ENCODE data around the gene EMC9.

Gene EMC9

DNA sequence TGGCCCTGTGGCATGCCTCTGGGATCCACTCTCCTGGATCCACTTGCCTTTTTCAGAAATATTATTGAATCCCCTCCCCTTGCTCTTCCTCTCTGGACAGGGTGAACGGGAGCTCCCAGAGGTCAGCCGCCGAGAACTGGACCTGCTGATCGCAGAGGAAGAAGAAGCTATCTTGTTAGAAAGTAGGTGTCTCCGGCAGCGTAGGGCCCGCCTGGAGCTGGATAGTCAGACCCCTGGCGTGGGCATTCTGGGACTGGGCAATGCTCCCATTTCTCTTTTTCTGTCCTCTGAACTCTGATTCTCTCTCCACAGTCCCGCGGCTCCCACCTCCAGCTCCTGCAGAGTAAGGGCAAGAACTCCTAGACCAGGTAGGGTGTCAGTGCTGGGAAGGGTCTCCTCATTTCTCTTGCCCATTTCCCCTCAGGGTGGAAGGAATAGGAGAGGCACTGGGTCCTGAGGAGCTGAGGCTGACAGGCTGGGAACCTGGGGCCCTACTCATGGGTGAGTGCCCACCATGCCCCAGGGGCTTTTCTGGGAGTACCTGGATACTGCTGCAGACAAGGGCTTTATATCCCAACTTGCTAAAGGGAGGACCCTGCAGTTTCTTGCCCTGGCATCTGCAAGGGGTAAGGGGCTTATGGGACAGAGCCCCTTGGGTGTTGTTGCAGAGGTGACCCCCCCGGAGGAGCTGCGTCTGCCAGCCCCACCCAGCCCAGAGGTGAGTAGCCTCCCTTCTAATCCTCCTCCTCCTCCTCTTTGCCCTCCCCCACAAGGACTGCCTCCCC lies 35.8 kb upstream of the EMC9 start:
- no peak for DNase-seq (ENCODE audit: low read depth in 2 of 2)

DNA sequence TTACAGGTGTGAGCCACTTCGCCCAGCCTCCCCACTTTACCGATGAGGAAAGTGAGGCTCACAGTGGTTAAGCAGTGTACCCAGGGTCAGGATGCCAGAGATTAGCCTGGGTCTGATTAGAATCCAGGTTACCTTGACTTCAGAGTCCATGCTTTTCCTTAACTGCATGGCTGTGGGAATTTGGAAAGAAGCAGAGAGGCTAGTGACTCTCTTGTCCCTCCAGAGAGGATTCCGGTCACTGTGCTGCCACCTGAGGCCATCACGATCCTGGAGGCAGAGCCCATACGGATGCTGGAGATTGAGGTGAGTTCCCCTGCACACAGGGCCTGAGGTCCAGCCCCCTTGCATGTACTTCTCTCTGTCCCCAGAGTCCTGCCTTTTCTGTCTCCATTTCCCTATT lies 35.2 kb upstream of the EMC9 start:
- DNase-seq (ENCODE audit: low read depth in 2 of 2) = no peak

DNA sequence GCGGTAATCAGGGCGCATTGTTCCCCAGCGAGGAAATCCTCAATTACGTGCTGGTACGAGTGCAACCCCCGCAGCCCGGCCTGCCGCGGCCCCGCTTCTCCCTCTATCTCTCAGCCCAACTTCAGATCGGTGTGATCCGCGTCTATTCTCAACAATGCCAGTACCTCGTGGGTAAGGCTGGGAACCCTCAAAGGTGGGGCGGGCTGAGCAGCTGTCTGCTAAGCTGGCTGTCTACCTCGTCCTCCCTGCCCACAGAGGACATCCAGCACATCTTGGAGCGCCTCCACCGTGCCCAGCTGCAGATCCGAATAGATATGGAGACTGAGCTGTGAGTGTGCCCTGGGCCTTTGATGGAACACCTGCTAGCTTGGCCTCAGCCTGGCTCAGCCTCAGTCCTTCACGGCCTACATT lies 31.5 kb upstream of the EMC9 start:
- no peak for DNase-seq (ENCODE audit: low read depth in 2 of 2)

DNA sequence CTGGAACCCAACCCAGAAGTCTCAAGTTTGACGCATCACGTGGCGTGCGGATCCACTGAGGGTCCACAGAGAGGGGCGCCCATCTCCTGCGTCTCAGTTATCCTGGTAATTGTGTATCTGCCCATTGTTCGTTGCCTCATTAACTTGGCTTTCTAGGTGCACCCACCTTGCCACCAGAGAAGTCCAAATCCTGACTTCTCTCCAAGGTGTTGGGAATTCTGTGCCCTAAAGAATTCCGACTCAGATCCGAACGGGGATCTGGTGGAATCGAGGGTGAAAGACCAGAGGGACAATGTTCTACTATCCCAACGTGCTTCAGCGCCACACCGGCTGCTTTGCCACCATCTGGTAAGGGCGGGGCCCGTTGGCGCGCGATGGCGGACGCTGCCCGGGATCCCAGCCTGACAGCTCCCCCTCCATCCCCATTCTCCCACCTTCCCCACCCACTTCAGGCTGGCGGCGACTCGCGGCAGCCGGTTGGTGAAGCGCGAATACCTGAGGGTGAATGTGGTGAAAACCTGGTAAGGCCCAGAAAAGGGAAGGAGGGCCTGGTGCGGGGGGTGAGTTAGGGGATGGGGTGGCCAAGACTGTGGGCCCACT lies 31.0 kb upstream of the EMC9 start:
- DNase-seq (ENCODE audit: low read depth in 2 of 2) = no peak

DNA sequence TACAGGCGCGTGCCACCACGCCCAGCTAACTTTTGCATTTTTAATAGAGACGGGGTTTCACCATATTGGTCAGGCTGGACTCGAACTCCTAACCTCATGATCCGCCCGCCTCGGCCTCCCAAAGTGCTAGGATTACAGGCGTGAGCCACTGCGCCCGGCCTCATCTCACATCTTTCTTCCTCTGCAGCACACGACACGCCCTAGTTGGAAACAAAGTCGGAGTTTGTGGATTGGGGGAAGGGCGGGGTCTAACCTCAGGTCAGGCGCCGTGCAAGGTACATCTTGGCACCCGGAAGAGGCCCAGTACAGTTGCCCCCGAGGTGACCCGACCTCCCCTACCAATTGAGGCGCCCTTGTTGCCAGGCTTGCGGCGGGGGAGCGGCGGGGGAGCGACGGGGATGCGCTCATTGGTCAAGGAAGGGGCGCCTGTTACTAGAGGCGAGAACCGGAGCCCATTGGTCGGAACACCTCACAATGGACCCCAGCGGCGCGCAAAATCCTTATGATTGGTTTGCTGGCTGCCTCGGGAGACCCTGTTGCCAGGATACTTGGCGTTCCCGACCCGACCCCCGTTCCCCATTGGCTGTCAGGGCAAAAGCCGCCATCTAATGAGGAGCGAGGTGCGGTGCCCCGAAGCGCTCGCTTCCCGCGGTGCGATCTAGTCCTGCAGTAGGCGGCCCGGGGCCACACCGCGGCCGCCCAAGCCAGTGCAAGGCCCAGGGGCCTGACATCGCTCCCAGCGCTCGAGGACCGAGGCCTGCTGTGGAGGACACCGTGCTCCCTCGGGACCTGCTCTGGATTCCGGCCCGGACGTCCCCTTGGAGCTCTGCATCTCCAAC lies 30.2 kb upstream of the EMC9 start, which contains the start of gene REC8:
Gene REC8, plus strand, starts transcription at position 659 of the 839 bp plus-strand sequence. CDS start 473 bp downstream, outside the sequence.
- peak; percentile 70 to 73 for DNase-seq (ENCODE audit: low read depth in 2 of 2)

DNA sequence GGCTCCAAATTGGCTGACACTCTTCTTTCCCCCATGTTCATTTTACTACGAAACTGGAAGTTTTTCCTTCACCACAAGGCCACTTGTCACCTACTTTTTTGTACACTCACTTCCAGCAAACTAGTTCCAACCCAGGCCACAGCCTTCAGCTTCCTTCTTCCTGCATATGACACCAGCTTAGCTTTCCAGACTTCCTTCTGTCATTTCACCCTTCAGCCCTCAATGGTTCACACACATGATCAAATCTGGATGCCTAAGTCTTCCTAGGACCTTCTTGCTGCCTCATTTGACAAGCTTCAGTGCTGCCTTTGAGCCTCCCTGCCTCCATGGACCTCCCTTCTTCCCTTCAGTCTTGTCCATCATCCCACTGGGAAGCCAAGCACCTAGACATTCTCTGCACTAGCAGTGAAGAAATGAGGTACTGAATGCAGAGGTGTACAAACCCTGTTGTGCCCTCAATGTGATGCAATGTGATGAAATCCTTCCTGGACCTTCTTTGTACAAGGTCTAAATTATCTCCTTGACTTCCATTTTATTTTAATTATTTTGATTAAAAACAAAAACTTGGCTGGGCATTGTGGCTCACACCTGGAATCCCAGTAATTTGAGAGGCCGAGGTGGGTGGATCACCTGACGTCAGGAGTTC lies 26.2 kb upstream of the EMC9 start:
- no peak for DNase-seq (ENCODE audit: low read depth in 2 of 2)

DNA sequence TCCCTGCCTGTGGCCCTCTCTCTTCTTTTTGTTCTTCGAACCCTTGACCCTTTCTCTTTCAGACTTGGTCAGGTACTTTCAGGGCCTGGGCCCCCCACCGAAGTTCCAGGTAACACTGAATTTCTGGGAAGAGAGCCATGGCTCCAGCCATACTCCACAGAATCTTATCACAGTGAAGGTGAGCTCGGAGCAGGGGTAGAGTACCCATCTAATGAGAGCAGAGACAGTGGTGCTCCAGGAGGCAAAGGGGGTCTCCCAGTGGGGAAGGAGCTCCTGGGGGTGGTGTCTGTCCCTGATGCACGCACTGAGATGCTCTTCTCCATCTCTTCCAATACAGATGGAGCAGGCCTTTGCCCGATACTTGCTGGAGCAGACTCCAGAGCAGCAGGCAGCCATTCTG lies 24.4 kb upstream of the EMC9 start:
- DNase-seq (ENCODE audit: low read depth in 2 of 2) = no peak

DNA sequence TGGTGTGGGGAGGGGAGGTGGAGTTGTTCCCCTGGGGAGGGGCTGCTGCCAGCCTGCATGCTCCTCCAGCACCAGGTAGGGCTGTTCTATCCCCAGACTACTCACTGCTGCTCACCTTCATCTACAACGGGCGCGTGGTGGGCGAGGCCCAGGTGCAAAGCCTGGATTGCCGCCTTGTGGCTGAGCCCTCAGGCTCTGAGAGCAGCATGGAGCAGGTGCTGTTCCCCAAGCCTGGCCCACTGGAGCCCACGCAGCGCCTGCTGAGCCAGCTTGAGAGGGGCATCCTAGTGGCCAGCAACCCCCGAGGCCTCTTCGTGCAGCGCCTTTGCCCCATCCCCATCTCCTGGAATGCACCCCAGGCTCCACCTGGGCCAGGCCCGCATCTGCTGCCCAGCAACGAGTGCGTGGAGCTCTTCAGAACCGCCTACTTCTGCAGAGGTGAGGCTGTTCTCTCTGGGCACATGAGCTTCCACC lies 23.2 kb upstream of the EMC9 start:
- no peak for DNase-seq (ENCODE audit: low read depth in 2 of 2)

DNA sequence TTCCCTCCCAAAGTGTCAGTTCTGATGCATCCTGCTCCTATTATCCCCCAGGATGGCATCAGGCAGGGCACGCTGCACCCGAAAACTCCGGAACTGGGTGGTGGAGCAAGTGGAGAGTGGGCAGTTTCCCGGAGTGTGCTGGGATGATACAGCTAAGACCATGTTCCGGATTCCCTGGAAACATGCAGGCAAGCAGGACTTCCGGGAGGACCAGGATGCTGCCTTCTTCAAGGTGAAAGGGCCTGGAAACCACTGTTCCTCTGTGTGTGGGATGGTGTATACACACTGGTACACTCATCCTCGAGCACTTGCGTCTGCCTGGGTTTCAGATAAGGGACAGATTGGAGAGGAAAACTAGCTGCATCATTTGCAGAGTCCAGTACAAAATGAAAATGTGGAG lies 20.7 kb upstream of the EMC9 start:
- DNase-seq (ENCODE audit: low read depth in 2 of 2) = no peak

DNA sequence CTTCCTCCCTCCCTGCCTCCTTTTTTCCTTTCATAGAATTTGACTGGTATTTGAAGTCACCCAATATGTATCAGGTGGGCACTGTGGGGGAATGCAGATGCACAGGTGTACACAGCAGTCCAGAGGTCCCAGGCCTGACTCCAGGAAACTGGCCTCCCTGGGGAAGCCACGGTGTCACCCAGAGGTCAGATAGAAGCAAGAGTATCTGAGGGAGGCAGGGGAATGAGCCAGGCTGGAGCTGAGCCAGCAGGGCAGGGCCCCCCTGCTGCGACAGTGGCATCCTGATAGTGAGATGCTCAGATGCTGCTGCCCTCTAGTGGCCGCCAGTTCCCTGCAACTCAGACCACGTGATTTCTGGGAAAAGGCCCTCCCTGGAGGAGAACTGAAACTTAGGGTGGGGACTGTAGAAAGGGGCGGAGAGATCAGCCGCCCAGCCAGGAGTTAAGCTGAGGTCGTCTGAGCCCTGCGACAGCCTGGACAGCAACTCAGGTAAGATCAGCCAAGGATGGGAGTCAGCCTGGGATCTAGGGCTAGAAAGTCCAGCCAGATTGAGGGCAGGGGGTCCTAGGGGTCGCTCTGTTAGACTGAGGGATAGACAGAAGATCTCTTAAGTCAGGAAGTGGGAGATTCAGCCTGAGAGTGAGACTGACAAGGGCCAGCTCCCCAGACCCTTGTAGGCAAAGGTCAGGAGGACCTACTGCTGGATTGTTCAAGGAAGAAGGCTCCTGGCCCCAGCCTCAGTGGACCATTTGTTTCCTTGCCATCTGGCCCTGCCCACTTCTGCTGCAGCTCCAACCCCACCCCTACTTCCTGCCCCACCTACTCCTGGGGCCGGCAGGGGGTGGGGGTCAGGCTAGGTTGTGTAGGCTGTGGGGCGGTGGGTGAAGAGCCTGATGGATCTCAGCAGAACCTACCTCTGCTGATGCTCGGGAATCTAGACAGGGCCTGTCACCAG lies 19.7 kb upstream of the EMC9 start, which contains the start of gene IRF9:
Gene IRF9, plus strand, starts transcription at position 416 of the 955 bp plus-strand sequence. CDS start 880 bp downstream, outside the sequence.
- peak; percentile 84 to 87 for DNase-seq (ENCODE audit: low read depth in 2 of 2)

DNA sequence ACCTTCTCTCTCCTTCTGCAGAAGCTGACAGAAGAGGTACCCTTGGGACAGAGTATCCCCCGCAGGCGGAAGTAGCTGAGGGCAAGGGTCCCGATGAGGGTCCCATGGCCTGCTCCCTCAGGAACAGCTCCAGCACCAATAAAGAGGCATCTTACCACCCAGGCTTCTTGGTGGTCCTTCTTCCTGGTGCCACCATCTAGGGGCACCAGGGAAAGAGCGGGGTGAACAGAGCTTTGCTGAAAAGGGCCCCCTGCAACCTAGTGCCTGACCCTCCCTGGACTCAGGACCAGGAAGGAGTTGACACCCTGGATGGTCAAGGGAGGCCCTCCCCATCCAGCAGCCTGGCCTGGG lies 19.1 kb upstream of the EMC9 start:
- DNase-seq (ENCODE audit: low read depth in 2 of 2) = no peak

DNA sequence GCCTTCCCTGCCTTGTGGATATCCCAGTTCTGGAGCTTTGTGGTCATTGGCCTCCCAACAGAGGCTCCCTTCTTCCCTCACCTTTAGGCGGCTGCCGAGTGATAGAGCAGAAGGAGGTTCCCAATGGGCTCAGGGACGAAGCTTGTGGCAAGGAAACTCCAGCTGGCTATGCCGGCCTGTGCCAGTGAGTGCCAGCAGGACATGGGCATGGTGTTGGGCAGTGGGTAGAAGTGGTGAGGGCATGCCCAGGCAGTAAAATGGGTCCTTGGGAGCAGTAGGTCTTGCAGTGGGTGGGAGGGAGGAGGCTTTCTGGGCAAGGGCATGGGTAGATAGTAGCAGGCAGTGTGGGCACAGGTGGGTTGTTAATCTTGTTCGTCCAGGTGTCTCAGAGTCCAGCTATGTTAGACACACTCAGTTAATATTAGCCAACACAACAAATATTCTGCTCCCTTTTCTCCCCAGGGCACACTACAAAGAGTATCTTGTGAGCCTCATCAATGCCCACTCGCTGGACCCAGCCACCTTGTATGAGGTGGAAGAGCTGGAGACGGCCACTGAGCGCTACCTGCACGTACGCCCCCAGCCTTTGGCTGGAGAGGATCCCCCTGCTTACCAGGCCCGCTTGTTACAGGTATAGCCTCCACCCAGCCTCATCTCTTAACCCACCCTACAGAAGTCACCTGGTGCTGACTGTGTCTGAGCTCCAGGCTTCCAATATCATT lies 18.5 kb upstream of the EMC9 start:
- no peak for DNase-seq (ENCODE audit: low read depth in 2 of 2)

DNA sequence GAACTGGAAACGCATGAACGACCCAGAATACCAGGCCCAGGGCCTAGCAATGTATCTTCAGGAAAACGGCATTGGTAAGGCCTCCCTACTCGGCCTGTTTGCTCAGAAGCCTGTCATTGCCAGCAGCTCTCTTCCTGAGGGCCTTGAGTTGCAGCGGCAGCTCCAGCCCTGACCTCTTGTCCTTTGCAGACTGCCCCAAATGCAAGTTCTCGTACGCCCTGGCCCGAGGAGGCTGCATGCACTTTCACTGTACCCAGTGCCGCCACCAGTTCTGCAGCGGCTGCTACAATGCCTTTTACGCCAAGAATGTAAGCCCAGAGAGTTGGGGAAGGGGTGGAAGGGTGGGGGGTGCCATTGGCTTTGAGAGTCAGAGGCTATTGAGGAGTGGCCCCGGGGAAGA lies 15.9 kb upstream of the EMC9 start:
- no peak for DNase-seq (ENCODE audit: low read depth in 2 of 2)

DNA sequence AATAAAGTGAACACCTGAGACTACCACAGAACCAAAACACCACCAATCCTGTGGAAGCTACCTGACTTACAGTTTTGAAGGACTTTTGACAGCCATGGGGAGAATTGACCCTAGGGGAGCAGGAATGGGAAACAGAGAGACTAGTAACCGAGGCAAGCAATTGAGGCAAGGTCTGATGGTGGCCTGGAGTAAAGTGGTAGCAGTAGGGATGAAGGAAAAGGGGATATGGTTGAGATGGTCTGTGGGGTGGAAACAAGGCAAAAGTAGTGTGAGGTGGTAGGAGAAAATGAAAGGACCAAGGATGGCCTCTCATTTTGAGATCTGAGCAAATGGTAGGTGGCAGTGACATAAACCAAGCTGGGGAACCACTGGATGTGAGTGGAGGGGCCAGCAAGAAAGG lies 15.4 kb upstream of the EMC9 start:
- DNase-seq (ENCODE audit: low read depth in 2 of 2) = no peak

DNA sequence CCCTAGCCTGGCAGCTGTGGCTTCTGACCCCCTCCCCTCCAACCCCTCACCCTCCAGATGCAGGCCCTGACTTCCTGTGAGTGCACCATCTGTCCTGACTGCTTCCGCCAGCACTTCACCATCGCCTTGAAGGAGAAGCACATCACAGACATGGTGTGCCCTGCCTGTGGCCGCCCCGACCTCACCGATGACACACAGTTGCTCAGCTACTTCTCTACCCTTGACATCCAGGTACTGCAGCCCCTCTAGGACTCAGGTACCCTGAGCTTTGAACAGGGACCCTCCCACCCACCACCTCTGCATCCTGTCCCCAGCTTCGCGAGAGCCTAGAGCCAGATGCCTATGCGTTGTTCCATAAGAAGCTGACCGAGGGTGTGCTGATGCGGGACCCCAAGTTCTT lies 13.7 kb upstream of the EMC9 start:
- no peak for DNase-seq (ENCODE audit: low read depth in 2 of 2)

DNA sequence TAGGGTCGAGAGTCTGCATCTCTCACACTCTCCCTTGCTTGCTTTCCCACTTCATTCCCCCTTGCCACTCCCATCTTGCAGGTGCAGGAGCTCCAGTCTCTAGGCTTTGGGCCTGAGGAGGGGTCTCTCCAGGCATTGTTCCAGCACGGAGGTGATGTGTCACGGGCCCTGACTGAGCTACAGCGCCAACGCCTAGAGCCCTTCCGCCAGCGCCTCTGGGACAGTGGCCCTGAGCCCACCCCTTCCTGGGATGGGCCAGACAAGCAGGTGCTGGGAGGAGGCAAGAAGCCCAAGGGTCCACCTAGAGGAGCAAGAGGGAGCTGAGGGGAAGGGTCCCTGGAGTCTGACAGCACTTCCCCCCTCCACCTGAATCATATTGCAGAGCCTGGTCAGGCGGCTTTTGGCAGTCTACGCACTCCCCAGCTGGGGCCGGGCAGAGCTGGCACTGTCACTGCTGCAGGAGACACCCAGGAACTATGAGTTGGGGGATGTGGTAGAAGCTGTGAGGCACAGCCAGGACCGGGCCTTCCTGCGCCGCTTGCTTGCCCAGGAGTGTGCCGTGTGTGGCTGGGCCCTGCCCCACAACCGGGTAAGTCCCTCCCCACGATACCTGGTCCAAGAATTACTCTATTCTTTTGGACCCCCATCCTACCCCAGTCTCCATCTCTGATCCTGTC lies 10.2 kb upstream of the EMC9 start:
- DNase-seq (ENCODE audit: low read depth in 2 of 2) = no peak

DNA sequence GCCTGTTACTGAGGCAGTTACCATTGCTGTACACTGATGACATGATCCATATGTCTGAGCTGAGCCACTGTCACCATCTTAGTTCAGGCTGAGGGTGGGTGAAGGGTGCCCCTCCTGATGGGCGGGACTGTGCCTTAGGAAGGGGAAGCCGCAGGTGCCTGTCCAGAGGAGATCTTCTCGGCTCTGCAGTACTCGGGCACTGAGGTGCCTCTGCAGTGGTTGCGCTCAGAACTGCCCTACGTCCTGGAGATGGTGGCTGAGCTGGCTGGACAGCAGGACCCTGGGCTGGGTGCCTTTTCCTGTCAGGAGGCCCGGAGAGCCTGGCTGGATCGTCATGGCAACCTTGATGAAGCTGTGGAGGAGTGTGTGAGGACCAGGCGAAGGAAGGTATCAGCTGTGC lies 9.6 kb upstream of the EMC9 start:
- DNase-seq (ENCODE audit: low read depth in 2 of 2) = no peak

DNA sequence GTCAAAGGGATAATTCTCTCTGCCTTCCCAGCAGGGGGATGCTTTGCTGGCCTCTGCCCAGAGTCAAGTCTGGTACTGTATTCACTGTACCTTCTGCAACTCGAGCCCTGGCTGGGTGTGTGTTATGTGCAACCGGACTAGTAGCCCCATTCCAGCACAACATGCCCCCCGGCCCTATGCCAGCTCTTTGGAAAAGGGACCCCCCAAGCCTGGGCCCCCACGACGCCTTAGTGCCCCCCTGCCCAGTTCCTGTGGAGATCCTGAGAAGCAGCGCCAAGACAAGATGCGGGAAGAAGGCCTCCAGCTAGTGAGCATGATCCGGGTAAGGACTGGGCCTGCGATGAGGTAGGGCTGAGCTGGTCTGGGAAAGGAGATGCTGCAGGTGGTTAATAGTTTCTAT lies 9.2 kb upstream of the EMC9 start:
- DNase-seq (ENCODE audit: low read depth in 2 of 2) = no peak

DNA sequence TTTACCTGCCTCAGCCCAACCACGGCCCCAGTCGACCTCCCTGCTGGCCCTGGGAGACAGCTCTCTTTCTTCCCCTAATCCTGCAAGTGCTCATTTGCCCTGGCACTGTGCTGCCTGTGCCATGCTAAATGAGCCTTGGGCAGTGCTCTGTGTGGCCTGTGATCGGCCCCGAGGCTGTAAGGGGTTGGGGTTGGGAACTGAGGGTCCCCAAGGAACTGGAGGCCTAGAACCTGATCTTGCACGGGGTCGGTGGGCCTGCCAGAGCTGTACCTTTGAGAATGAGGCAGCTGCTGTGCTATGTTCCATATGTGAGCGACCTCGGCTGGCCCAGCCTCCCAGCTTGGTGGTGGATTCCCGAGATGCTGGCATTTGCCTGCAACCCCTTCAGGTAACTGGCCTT lies 8.7 kb upstream of the EMC9 start:
- no peak for DNase-seq (ENCODE audit: low read depth in 2 of 2)
